Progenitor cell of endocrine pancreas (in vitro differentiated cells): Measurements from ENCODE around the gene SPOCK1. TPM values are rescaled to one million over a fixed set of nuclear protein-coding genes. Genes with fewer than 3 reads are reported as not detected.

Experiments used
- DNase-seq: peaks from one replicate; pipeline ENCODE4 v3.0.0; 2021; ENCODE audit warnings: low spot score; ENCODE audit not compliant: unreplicated experiment
- H3K27ac Mint-ChIP-seq: 2 replicates; pipeline ENCODE4 v1.8.0; 2021; ENCODE audit warnings: mild to moderate bottlenecking, moderate library complexity, mixed read lengths
- H3K27me3 Mint-ChIP-seq: 2 replicates; pipeline ENCODE4 v1.8.0; 2021; ENCODE audit warnings: mixed read lengths
- H3K36me3 Mint-ChIP-seq: 2 replicates; pipeline ENCODE4 v1.8.0; 2022; ENCODE audit warnings: mixed read lengths; ENCODE audit not compliant: insufficient read depth
- H3K4me1 Mint-ChIP-seq: 2 replicates; pipeline ENCODE4 v1.8.0; 2021; ENCODE audit warnings: low read depth, mixed read lengths
- H3K4me3 Mint-ChIP-seq: 2 replicates; pipeline ENCODE4 v1.8.0; 2021; ENCODE audit warnings: low read depth, mild to moderate bottlenecking, moderate library complexity, mixed read lengths
- H3K9me3 Mint-ChIP-seq: 2 replicates; pipeline ENCODE4 v1.8.0; 2021; ENCODE audit warnings: low read depth, mixed read lengths
- total RNA-seq: library from RNA; stranded (reverse); gene quantifications from 2 replicates; pipeline ENCODE4 v1.2.1, GENCODE V29; 2021
- TF ChIP-seq, protein P1 (sequence below): fragments of 200-600 bp; sonication (generic); IDR thresholded peaks from one replicate; pipeline ENCODE4 v1.5.0; 2021; ENCODE audit warnings: antibody characterized with exemption, mild to moderate bottlenecking; ENCODE audit not compliant: unreplicated experiment

The SPOCK1 gene
- total RNA-seq, 1 donor from 2014 or later, result 41.4 TPM

DNA sequence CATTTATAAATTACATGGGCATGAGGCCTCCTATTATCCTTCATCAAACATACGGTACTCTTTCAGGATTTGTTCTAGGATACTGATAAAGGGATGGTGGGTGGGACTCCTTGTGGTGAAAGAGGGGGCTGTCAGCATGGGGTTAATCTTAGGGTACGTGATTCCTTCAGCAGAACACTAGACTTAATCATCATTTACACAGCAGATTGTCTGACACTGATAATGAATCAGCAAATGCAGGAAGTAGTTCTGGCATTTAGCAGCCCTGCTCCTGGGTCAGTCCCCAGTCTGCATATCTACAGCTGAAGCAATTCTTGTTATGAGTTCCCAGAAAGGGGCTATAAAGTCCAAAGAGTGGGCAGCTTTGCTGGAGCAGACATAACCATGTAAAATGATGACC lies 384.6 kb downstream of the SPOCK1 start:
- Mint-ChIP-seq H3K27me3 (peaks cover 24% of the 10 kb centered on the region), H3K4me3 (no peak overlapping the region), H3K9me3 (no peaks in the 10 kb centered on the region), H3K4me1 (peaks cover 15% of the 10 kb centered on the region), H3K36me3 (no peaks in the 10 kb centered on the region), H3K27ac (no peak overlapping the region)
- TF ChIP-seq, protein P1, sequence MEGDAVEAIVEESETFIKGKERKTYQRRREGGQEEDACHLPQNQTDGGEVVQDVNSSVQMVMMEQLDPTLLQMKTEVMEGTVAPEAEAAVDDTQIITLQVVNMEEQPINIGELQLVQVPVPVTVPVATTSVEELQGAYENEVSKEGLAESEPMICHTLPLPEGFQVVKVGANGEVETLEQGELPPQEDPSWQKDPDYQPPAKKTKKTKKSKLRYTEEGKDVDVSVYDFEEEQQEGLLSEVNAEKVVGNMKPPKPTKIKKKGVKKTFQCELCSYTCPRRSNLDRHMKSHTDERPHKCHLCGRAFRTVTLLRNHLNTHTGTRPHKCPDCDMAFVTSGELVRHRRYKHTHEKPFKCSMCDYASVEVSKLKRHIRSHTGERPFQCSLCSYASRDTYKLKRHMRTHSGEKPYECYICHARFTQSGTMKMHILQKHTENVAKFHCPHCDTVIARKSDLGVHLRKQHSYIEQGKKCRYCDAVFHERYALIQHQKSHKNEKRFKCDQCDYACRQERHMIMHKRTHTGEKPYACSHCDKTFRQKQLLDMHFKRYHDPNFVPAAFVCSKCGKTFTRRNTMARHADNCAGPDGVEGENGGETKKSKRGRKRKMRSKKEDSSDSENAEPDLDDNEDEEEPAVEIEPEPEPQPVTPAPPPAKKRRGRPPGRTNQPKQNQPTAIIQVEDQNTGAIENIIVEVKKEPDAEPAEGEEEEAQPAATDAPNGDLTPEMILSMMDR, result no peak
- no peak for DNase-seq

DNA sequence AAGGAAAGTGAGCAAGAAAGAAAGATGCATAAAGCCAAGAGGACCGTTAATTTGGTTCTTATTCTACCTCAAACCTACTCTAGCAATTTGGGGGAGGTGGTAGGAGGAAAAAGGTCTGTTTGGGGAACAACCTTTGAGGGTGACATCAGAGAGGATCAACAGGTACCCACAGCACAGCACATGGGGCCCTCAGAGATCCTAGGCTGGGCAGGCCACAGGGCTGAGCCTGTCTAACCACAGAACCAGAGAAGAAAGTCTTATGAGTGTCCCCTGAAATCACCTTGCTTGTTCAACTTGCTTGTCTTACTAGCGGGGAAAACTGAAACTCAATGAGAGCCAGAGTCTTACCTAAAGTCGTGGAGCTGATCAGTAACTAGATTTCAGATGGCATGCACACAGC lies 385.2 kb downstream of the SPOCK1 start:
- no peaks in the 10 kb centered on the region for H3K36me3 Mint-ChIP-seq
- no peak overlapping the region for H3K27ac Mint-ChIP-seq
- H3K9me3 Mint-ChIP-seq, result no peaks in the 10 kb centered on the region
- no peak overlapping the region for H3K4me3 Mint-ChIP-seq
- peaks cover 27% of the 10 kb centered on the region for H3K27me3 Mint-ChIP-seq
- peaks cover 12% of the 10 kb centered on the region for H3K4me1 Mint-ChIP-seq
- TF ChIP-seq, protein P1, result no peak
- no peak for DNase-seq

DNA sequence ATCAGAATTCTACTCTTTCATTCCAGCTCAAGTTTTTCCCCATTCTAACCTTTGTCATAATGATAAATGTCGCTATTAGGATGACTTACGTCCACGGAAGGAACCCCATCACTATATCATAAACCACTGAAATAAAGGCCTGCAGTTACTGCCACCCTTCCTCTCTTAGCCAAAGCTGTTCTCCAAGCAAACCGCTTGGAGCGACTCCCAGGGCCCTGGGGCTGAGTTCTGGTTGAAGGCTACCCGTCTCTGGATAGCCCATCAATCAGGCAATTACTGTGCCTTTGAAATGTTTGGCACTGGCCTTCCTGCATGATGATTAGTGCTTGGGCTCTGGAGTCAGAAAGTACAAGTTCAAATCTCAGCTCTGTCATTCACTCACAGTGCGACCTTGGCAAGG lies 386.0 kb downstream of the SPOCK1 start:
- no peak for DNase-seq
- TF ChIP-seq, protein P1, result no peak
- Mint-ChIP-seq H3K4me1 (peaks cover 7% of the 10 kb centered on the region), H3K9me3 (no peaks in the 10 kb centered on the region), H3K27me3 (peaks cover 28% of the 10 kb centered on the region), H3K36me3 (no peaks in the 10 kb centered on the region), H3K27ac (no peak overlapping the region), H3K4me3 (no peak overlapping the region)

DNA sequence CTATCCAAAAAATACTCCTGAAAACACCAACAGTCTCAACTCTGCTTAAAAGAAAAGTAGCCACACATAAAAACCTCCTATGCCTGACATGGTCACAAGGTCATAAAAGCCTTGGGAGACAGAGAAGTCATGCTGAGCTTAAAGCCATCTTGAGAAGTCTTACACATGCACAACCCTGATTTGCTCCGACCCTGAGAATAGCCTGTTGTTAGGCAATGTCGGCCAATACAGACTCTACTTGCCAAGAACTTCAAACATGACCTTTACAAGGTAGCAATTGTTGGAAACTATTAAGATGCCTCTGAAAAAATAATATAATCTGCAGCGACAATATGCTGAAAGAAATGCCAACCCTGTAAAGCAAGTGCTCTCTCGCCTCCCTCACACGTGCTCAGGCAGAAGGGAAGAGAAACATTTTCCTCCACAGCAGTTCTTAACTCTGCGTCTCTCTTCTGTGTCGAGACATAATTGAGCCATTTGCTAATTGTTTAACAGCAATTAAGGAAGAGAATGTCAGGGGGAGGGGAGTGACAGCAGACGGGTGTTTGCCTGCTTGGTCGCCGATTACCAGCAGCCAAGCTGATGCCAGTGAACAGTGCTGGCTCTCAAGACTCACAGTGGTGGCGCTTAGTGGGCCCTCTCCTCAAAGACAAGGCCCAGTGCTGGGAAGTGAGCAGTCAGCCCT lies 393.6 kb downstream of the SPOCK1 start:
- no peaks in the 10 kb centered on the region for H3K9me3 Mint-ChIP-seq
- no peak overlapping the region for H3K4me3 Mint-ChIP-seq
- TF ChIP-seq, protein P1, result no peak
- H3K27me3 Mint-ChIP-seq, result peaks cover 22% of the 10 kb centered on the region
- no peak for DNase-seq
- H3K27ac Mint-ChIP-seq, result no peak overlapping the region
- no peaks in the 10 kb centered on the region for H3K36me3 Mint-ChIP-seq
- H3K4me1 Mint-ChIP-seq, result peaks cover 1% of the 10 kb centered on the region

DNA sequence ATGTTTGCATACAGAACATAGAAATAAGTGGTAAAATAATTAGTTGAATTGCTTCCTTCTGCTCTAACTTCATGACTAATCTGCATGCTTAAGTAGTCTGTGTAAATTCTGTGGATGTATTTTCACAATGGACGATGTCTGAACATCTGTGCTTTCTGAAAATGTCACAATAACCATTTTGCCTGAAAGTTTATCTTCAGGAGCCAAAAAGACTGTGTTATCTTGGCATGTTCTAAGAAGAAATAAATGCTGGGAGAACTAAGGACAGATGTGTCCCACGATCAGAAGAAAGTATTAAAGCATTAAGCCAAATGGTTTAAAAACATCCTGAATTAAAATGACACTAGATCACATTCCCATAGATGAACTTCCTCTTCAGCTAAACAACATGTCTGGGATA lies 397.6 kb downstream of the SPOCK1 start:
- DNase-seq, result no peak
- no peaks in the 10 kb centered on the region for H3K36me3 Mint-ChIP-seq
- TF ChIP-seq, protein P1, result no peak
- no peaks in the 10 kb centered on the region for H3K9me3 Mint-ChIP-seq
- peaks cover 4% of the 10 kb centered on the region for H3K27me3 Mint-ChIP-seq
- no peak overlapping the region for H3K4me3 Mint-ChIP-seq
- no peak overlapping the region for H3K27ac Mint-ChIP-seq
- peaks cover 1% of the 10 kb centered on the region for H3K4me1 Mint-ChIP-seq
